IMR-90 (cell line): ENCODE data around the gene FADS1. TPM values are rescaled to one million over a fixed set of nuclear protein-coding genes. Genes with fewer than 3 reads are reported as not detected.

Experiments used
- ATAC-seq: fragments of 200-7000 bp; cut with Tn5 transposase; 2 replicates; pipeline ENCODE4 v1.9.1; 2020; ENCODE audit warnings: low read depth, mild to moderate bottlenecking, moderate library complexity
- BruUV-seq: library from RNA; stranded (reverse); fragments of 400-500 nt; replicated peaks from 2 replicates; lab custom pipeline; 2021; lab: Mats Ljungman, UMichigan
- CTCF ChIA-PET: fragments of 300-600 bp; formaldehyde crosslinking; extraction: SDS; loops from one replicate; lab custom pipeline; 2021; ENCODE audit warnings: antibody characterized with exemption; lab: Yijun Ruan, JAX
- POLR2A ChIA-PET: fragments of 300-600 bp; sonication (Branson Sonifier 250); formaldehyde crosslinking; loops from one replicate; lab custom pipeline; 2022; ENCODE audit warnings: antibody characterized with exemption; ENCODE audit not compliant: unreplicated experiment; lab: Charles Lee
- DNase-seq: peaks from one replicate; pipeline ENCODE4 v3.0.0; 2013
- H2AFZ ChIP-seq: replicated peaks from 2 replicates; pipeline ENCODE3; 2013; ENCODE audit warnings: low read length, mild to moderate bottlenecking; ENCODE audit not compliant: poor library complexity
- H2AK5ac ChIP-seq: 2 replicates; pipeline ENCODE4 v1.6.1; 2013; ENCODE audit warnings: low read depth, low read length, inconsistent platforms
- H2AK9ac ChIP-seq: replicated peaks from 2 replicates; pipeline ENCODE3; 2013; ENCODE audit warnings: mild to moderate bottlenecking, low read depth, low read length, moderate library complexity; ENCODE audit not compliant: poor library complexity
- H2BK120ac ChIP-seq: 2 replicates; pipeline ENCODE4 v1.6.1; 2013; ENCODE audit warnings: low read depth, low read length, inconsistent platforms
- H2BK15ac ChIP-seq: 3 replicates; pipeline ENCODE4 v1.6.1; 2013; ENCODE audit warnings: low read depth, low read length, inconsistent platforms
- H2BK20ac ChIP-seq: 2 replicates; pipeline ENCODE4 v1.6.1; 2013; ENCODE audit warnings: low read depth, mild to moderate bottlenecking, inconsistent platforms, low read length, moderate library complexity
- H2BK5ac ChIP-seq: 2 replicates; pipeline ENCODE4 v1.6.1; 2013; ENCODE audit warnings: mild to moderate bottlenecking, low read depth, low read length, inconsistent platforms; ENCODE audit not compliant: poor library complexity, severe bottlenecking
- H3K14ac ChIP-seq: replicated peaks from 2 replicates; pipeline ENCODE4 v1.6.1; 2013; ENCODE audit warnings: low read depth, low read length, inconsistent platforms
- H3K18ac ChIP-seq: 2 replicates; pipeline ENCODE4 v1.6.1; 2013; ENCODE audit warnings: low read depth, low read length, control low read depth
- H3K23ac ChIP-seq: 2 replicates; pipeline ENCODE4 v1.6.1; 2013; ENCODE audit warnings: low read depth, low read length, inconsistent platforms
- H3K27ac ChIP-seq: 2 replicates; pipeline ENCODE4 v1.5.1; 2013; ENCODE audit warnings: mild to moderate bottlenecking, control low read depth, low read length; ENCODE audit not compliant: insufficient read depth
- H3K27me3 ChIP-seq: 2 replicates; pipeline ENCODE4 v1.6.1; 2013; ENCODE audit warnings: low read length; ENCODE audit not compliant: control insufficient read depth, insufficient read depth
- H3K36me3 ChIP-seq: 2 replicates; pipeline ENCODE4 v1.6.1; 2013; ENCODE audit warnings: low read length, mixed read lengths; ENCODE audit not compliant: control insufficient read depth, insufficient read depth
- H3K4ac ChIP-seq: 2 replicates; pipeline ENCODE4 v1.6.1; 2013; ENCODE audit warnings: low read depth, low read length, inconsistent platforms
- H3K4me1 ChIP-seq: 2 replicates; pipeline ENCODE4 v1.6.1; 2013; ENCODE audit warnings: low read length, mixed read lengths; ENCODE audit not compliant: control insufficient read depth, insufficient read depth
- H3K4me2 ChIP-seq: 2 replicates; pipeline ENCODE4 v1.6.1; 2013; ENCODE audit warnings: low read depth, mild to moderate bottlenecking, control low read depth, low read length, moderate library complexity
- H3K4me3 ChIP-seq: 2 replicates; pipeline ENCODE4 v1.5.1; 2013; ENCODE audit warnings: low read depth, mild to moderate bottlenecking, control low read depth, low read length, moderate library complexity; ENCODE audit not compliant: insufficient read depth
- H3K56ac ChIP-seq: 2 replicates; pipeline ENCODE4 v1.6.1; 2013; ENCODE audit warnings: low read length, inconsistent platforms; ENCODE audit not compliant: insufficient read depth; ENCODE audit errors: extremely low read depth
- H3K79me1 ChIP-seq, 2 experiments: 2 replicates each; pipeline ENCODE4 v1.6.1; 2013; ENCODE audit warnings: low read length in 2 of 2, inconsistent platforms in 1 of 2, low read depth in 1 of 2
- H3K9ac ChIP-seq: 2 replicates; pipeline ENCODE4 v1.6.1; 2013; ENCODE audit warnings: low read depth, low read length, control low read depth
- H3K9me1 ChIP-seq: 2 replicates; pipeline ENCODE4 v1.6.1; 2013; ENCODE audit warnings: low read length, inconsistent platforms; ENCODE audit not compliant: insufficient read depth
- H3K9me3 ChIP-seq: 2 replicates; pipeline ENCODE4 v1.6.1; 2013; ENCODE audit warnings: low read length; ENCODE audit not compliant: control insufficient read depth, insufficient read depth
- H4K20me1 ChIP-seq: 2 replicates; pipeline ENCODE4 v1.6.1; 2013; ENCODE audit warnings: low read length, inconsistent platforms; ENCODE audit not compliant: insufficient read depth
- H4K5ac ChIP-seq: 2 replicates; pipeline ENCODE4 v1.6.1; 2013; ENCODE audit warnings: mild to moderate bottlenecking, low read depth, low read length, control low read depth
- H4K8ac ChIP-seq, 2 experiments: 2 replicates each; pipeline ENCODE4 v1.6.1; 2013; ENCODE audit warnings: low read depth in 2 of 2, low read length in 2 of 2, control low read depth in 1 of 2, inconsistent platforms in 1 of 2
- H4K91ac ChIP-seq: 2 replicates; pipeline ENCODE4 v1.6.1; 2013; ENCODE audit warnings: low read depth, low read length, inconsistent platforms; ENCODE audit not compliant: insufficient read depth
- MAFK ChIP-seq: IDR thresholded peaks from 2 replicates; pipeline ENCODE4 v1.6.1; 2012; ENCODE audit warnings: low read depth, low read length, improper control_type of control experiment
- MAZ ChIP-seq: IDR thresholded peaks from 2 replicates; pipeline ENCODE4 v1.6.1; 2012; ENCODE audit warnings: low read depth, mild to moderate bottlenecking, low read length, improper control_type of control experiment, moderate library complexity, borderline replicate concordance
- WGBS, 2 experiments: methylation state at CpG; one replicate each; pipeline versions ENCODE4 v1.1.5 to v1.1.7; 2013; ENCODE audit warnings: missing lambda C conversion rate in 2 of 2; ENCODE audit not compliant: insufficient read length in 1 of 2; ENCODE audit errors: extremely low coverage in 2 of 2; 5-methylcytosine and 5-hydroxymethylcytosine counted together
- dilution Hi-C: fragments of 300-500 bp; cut with HindIII; formaldehyde crosslinking; loops from one replicate; pipeline ENCODE4 v1.14.3; 2018; ENCODE audit warnings: low sequenced_read_pairs; ENCODE audit not compliant: unreplicated experiment
- in situ Hi-C: fragments of 300-500 bp; cut with MboI; formaldehyde crosslinking; loops from 3 replicates; pipeline ENCODE4 v1.14.3; 2019; ENCODE audit warnings: low sequenced_read_pairs, inconsistent platforms, mixed read lengths
- intact Hi-C: fragments of 100-400 bp; cut with micrococcal nuclease; formaldehyde crosslinking; loops from 2 replicates; pipeline ENCODE4 v1.10.0; 2022
- polyA plus RNA-seq, 3 experiments: library from polyadenylated mRNA; depleted of rRNA; stranded (reverse); fragments of >200 nt; gene quantifications; 2 replicates each; pipeline ENCODE4 v1.2.3, GENCODE V29; 2012; ENCODE audit warnings: low replicate concordance in 1 of 3
- total RNA-seq: library from RNA; depleted of rRNA; stranded (reverse); fragments of >200 nt; gene quantifications from 2 replicates; pipeline ENCODE4 v1.2.3, GENCODE V29; 2012

FADS1 gene
- total and polyA plus RNA-seq, 2 of the 4 experiments (the other 2 are of a cell fraction), result 16.3 to 18.4 TPM

DNA sequence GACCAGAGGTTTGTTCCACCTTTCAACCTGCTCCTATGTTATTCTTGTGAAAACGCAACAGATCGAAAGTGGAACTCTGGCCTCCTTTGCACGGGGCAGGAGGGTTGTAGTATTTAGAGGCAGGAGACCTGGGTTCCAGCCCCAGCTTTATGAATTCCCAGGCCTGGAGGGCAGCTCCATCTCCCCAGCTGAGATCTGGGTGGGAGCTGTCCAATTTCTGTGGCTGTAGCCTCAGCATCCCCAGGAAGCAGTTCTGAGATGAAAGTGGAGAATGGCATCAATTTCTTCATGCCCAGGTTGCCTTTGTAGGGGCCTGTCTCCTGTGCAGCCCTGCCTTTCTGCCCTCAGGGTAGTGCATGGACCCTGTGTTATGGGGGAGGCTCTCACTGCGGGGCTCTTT, 15.4 kb upstream of the FADS1 start:
- CTCF ChIA-PET, result interaction anchor here (1.4 kb wide), 1 partner anchor 276 kb away, joined by 3 read pairs; no protein-coding TSS in a partner anchor
- intact Hi-C loops, result no loop called here
- H3K27ac ChIP-seq, result no peak overlapping the region

More for the DNA sequence above, 15.4 kb upstream of the FADS1 start:
- no peak overlapping the region for H2BK20ac ChIP-seq
- peaks cover under 1% of the 10 kb centered on the region; the same call in 1 of the 2 replicates for H3K36me3 ChIP-seq
- H3K18ac ChIP-seq, result no peak overlapping the region
- no CpG with 5 or more reads among the region's 4 CpGs for WGBS, 2 experiments
- no peak overlapping the region for H2BK15ac ChIP-seq
- H2BK120ac ChIP-seq, result no peak overlapping the region
- H4K8ac ChIP-seq, result no peak overlapping the region
- H3K23ac ChIP-seq, result no peak overlapping the region
- DNase-seq (no peak), ATAC-seq (no peak)
- POLR2A ChIA-PET, result no interaction called here
- BruUV-seq, result no TSS peak
- H2AFZ ChIP-seq, result no peak overlapping the region
- no peak overlapping the region for H3K4me2 ChIP-seq
- no peak overlapping the region for H3K4ac ChIP-seq
- H3K27me3 ChIP-seq, result no peaks in the 10 kb centered on the region
- no peaks in the 10 kb centered on the region for H3K9me3 ChIP-seq
- no peak overlapping the region for H3K4me3 ChIP-seq
- no peak overlapping the region for H2AK5ac ChIP-seq
- no peak overlapping the region for H3K9ac ChIP-seq
- peaks cover 24% of the 10 kb centered on the region for H3K9me1 ChIP-seq
- no peak overlapping the region for H3K56ac ChIP-seq
- H4K91ac ChIP-seq, result no peak overlapping the region
- no peak overlapping the region for H4K5ac ChIP-seq
- peaks cover 20 to 82% of the 10 kb centered on the region in 2 experiments for H3K79me1 ChIP-seq
- H2AK9ac ChIP-seq, result no peak overlapping the region
- peaks cover 16% of the 10 kb centered on the region; the same call in 1 of the 2 replicates for H3K4me1 ChIP-seq
- dilution Hi-C loops, result no loop called here
- in situ Hi-C loops, result no loop called here
- no peak for TF ChIP-seq MAZ
- no peak for TF ChIP-seq MAFK
- H3K14ac ChIP-seq, result no peak overlapping the region
- peaks cover 45% of the 10 kb centered on the region; the same call in 1 of the 2 replicates for H4K20me1 ChIP-seq
- no peak overlapping the region for H2BK5ac ChIP-seq
